ENCODE measurements around the gene RBBP6.
A peak's percentile ranks its signal among the peaks of the same experiment; 100 is the strongest.

The RBBP6 gene

DNA sequence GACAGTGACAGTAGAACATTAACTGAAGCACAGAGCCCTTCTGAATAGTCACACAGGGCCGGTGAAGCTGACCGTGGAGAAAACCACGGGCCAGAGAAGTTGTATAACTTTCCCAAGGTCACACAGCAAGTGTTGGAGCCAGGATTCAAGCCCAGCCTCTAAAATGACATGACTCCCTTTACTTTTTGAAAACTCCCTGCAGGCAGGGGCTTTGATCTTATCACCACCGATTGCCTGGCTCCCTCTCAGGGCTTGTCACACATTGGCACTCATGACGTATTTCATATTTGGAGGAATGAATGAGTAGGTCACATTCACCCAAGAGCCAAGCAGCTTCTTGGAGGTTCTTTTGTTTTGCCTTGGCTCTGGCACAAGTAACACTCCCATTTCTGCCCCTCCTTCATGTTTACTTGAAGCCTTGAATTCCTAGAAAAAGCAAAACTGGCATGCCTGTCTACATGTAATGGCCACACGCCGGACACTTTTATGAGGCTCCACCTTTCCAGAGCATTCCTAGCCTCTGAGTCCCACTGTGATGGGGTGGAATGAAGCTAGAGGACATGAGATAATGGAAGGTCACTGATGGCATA, 13.3 kb upstream of the RBBP6 start:
- Histone ChIP-seq H3K36me3 (ENCODE audit: control insufficient read depth, insufficient read depth, low read length) (no peaks in the 10 kb centered on the region), H3K27me3 (ENCODE audit: control insufficient read depth, insufficient read depth, low read length) (no peaks in the 10 kb centered on the region), H3K9ac (ENCODE audit: low read depth, low read length) (no peak overlapping the region), H3K4me3 (ENCODE audit: low read depth, low read length) (no peak overlapping the region), H3K9me3 (ENCODE audit: control insufficient read depth, insufficient read depth, low read length) (no peaks in the 10 kb centered on the region), H3K4me1 (ENCODE audit: control insufficient read depth, insufficient read depth, low read length) (no peaks in the 10 kb centered on the region), H3K27ac (ENCODE audit: low read depth, low read length) (no peak overlapping the region)

DNA sequence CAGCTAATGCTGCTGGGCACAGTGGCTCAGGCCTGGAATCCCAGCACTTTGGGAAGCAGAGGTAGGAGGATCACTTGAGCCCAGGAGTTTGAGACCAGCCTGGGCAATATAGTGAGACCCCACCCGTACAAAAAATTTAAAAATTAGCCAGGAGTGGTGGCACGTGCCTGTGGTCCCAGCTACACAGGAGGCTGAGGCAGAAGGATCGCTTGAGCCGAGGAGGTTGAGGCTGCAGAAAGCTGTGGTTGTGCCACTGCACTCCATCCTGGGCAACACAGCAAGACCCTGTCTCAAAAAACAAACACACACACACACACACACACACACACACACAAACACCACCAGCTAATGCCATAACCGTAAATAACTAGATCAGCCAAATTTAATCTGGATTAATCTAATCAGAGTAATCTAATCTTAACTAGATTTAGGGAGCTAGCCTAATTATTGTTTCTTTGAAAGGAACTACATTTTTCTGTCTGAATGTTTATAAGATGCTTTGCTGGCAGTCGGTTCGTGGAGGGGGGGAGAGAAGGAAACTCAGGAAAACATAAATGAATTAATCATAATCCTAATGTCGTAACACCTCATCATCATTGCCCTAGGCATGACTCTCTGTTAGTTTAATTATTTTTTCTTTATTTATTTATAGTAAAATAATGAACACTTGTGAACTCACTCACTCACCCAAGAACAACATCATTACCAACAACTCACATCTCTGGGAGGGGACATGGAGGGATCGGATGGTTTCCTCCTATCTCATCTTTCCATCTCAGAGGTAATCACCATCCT, 12.5 kb upstream of the RBBP6 start:
- H3K4me1 ChIP-seq (ENCODE audit: control insufficient read depth, insufficient read depth, low read length), result no peaks in the 10 kb centered on the region
- no peaks in the 10 kb centered on the region for H3K9me3 ChIP-seq (ENCODE audit: control insufficient read depth, insufficient read depth, low read length)
- no peak overlapping the region for H3K9ac ChIP-seq (ENCODE audit: low read depth, low read length)
- no peak overlapping the region for H3K27ac ChIP-seq (ENCODE audit: low read depth, low read length)
- no peaks in the 10 kb centered on the region for H3K27me3 ChIP-seq (ENCODE audit: control insufficient read depth, insufficient read depth, low read length)
- no peaks in the 10 kb centered on the region for H3K36me3 ChIP-seq (ENCODE audit: control insufficient read depth, insufficient read depth, low read length)
- H3K4me3 ChIP-seq (ENCODE audit: low read depth, low read length), result no peak overlapping the region

DNA sequence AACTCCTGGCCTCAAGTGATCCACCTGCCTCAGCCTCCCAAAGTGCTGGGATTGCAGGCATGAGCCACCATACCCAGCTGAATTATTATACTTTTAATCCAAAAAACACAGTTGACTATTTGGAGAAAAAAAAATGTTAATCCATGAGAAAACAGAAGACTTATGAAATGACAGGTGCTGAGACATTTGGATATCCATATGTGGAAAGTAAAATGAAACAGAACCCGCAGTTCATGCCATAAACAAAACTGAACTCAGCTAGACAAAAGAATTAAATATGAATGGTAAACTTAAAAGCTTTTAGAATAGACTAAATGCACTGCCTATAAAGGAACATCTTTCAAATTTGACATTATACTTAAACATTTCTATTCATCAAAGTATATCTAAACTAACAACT, 8.2 kb upstream of the RBBP6 start:
- Histone ChIP-seq H3K4me1 (ENCODE audit: control insufficient read depth, insufficient read depth, low read length) (no peaks in the 10 kb centered on the region), H3K4me3 (ENCODE audit: low read depth, low read length) (no peak overlapping the region), H3K9ac (ENCODE audit: low read depth, low read length) (no peak overlapping the region), H3K27ac (ENCODE audit: low read depth, low read length) (no peak overlapping the region), H3K36me3 (ENCODE audit: control insufficient read depth, insufficient read depth, low read length) (no peaks in the 10 kb centered on the region), H3K9me3 (ENCODE audit: control insufficient read depth, insufficient read depth, low read length) (no peaks in the 10 kb centered on the region), H3K27me3 (ENCODE audit: control insufficient read depth, insufficient read depth, low read length) (no peaks in the 10 kb centered on the region)

DNA sequence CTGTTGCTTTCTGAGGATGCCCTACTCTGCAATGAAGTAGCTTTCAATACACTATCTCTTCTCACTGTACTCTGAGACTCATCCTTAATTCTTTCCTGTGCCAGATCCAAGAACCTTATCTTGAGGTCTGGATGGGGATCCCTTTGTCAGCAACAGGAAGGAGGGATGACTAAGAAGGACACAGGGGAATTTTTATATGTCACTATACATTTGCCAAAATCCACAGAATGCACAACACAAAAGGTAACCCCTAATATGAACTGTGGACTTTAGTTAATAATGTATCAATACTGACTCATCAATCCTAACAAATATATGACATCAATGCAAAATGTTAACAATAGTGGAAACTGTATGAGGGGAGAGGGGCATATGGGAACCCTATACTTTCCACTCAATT, 4.7 kb upstream of the RBBP6 start:
- Histone ChIP-seq H3K27me3 (ENCODE audit: control insufficient read depth, insufficient read depth, low read length) (no peaks in the 10 kb centered on the region), H3K4me3 (ENCODE audit: low read depth, low read length) (no peak overlapping the region), H3K27ac (ENCODE audit: low read depth, low read length) (no peak overlapping the region), H3K4me1 (ENCODE audit: control insufficient read depth, insufficient read depth, low read length) (peaks cover 3% of the 10 kb centered on the region; the same call in 1 of the 2 replicates), H3K9ac (ENCODE audit: low read depth, low read length) (no peak overlapping the region), H3K9me3 (ENCODE audit: control insufficient read depth, insufficient read depth, low read length) (no peaks in the 10 kb centered on the region), H3K36me3 (ENCODE audit: control insufficient read depth, insufficient read depth, low read length) (no peaks in the 10 kb centered on the region)

DNA sequence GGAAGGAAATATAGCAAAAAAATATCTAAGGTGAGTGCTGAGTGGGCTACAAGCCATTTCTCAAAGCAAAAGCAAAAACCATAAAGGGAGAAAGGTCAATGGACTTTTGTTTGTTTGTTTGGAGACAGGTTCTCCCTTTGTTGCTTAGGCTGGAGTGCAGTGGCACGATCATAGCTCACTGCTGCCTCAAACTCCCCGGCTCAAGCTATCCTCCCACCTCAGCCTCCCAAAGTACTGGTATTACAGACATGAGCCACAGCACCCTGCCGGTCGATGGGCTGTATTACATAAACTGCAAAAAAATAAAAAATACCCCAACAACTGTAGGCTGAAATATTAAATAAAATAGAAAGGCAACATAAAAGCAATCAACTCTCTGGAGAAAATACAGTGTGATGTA, 3.5 kb upstream of the RBBP6 start:
- Histone ChIP-seq H3K9ac (ENCODE audit: low read depth, low read length) (no peak overlapping the region), H3K27me3 (ENCODE audit: control insufficient read depth, insufficient read depth, low read length) (no peaks in the 10 kb centered on the region), H3K9me3 (ENCODE audit: control insufficient read depth, insufficient read depth, low read length) (no peaks in the 10 kb centered on the region), H3K4me1 (ENCODE audit: control insufficient read depth, insufficient read depth, low read length) (peaks cover 3% of the 10 kb centered on the region; the same call in 1 of the 2 replicates), H3K27ac (ENCODE audit: low read depth, low read length) (no peak overlapping the region), H3K36me3 (ENCODE audit: control insufficient read depth, insufficient read depth, low read length) (no peaks in the 10 kb centered on the region), H3K4me3 (ENCODE audit: low read depth, low read length) (no peak overlapping the region)

DNA sequence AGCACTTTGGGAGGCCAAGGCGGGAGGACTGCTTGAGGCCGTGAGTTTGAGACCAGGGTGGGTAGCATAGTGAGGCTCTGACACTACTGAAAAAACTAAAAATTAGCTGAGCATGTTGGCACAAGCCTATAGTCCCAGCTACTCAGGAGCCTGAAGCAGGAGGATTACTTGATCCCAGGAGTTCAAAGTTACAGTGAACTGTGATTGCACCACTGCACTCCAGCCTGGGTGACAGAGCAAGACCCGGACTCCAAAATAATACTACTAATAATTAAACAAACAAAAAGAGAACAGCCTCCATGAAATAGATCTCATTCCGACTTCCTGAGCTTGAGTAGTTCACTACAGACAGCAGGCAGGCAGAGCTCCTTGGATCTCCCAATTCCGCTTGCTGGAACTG, 2.7 kb upstream of the RBBP6 start:
- peaks cover 3% of the 10 kb centered on the region; the same call in 1 of the 2 replicates for H3K4me1 ChIP-seq (ENCODE audit: control insufficient read depth, insufficient read depth, low read length)
- H3K9me3 ChIP-seq (ENCODE audit: control insufficient read depth, insufficient read depth, low read length), result no peaks in the 10 kb centered on the region
- H3K4me3 ChIP-seq (ENCODE audit: low read depth, low read length), result no peak overlapping the region
- no peak overlapping the region for H3K9ac ChIP-seq (ENCODE audit: low read depth, low read length)
- H3K36me3 ChIP-seq (ENCODE audit: control insufficient read depth, insufficient read depth, low read length), result no peaks in the 10 kb centered on the region
- no peaks in the 10 kb centered on the region for H3K27me3 ChIP-seq (ENCODE audit: control insufficient read depth, insufficient read depth, low read length)
- H3K27ac ChIP-seq (ENCODE audit: low read depth, low read length), result no peak overlapping the region

DNA sequence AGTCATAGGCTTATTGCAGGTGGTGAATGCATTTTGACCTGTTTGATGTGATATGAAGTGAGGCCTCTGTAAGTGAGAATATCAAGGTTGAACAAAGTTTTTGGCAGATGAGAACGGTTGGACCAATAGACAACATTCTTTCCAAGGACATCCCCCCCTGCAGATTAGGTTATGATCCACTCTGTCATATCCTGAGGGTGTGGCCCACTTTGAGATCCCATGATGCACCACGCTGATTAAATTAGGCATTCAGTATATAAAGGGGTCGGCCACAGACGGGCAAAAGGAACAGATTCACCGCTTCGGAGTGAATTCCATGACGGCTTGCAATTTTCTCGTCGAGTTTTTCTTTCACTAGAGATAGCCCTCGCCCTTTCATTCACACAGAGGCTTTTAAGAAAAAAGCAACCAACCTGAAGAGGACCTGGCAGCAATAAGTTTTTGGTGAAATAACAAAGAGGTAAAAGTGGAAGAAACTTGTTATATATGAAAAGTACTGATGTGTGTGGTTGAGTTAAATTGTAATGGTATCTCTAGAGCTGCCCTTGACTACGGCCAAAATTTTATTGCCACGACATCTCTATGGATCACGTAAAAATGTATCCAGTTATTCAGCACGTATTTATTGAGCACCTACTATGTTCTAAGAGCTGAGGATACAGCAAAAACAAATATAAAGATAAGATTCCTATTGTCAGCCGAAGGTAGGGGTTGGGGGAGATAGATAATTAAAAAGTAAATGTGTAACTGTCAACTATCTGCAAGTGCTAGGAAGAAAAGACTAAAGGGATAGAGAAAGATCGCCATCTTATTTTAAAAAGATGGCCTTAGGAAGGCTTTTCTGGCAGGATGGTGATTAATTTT, 1.7 kb upstream of the RBBP6 start:
- H3K9ac ChIP-seq (ENCODE audit: low read depth, low read length), result no peak overlapping the region
- peaks cover 9% of the 10 kb centered on the region for H3K4me1 ChIP-seq (ENCODE audit: control insufficient read depth, insufficient read depth, low read length)
- no peak overlapping the region for H3K27ac ChIP-seq (ENCODE audit: low read depth, low read length)
- no peaks in the 10 kb centered on the region for H3K9me3 ChIP-seq (ENCODE audit: control insufficient read depth, insufficient read depth, low read length)
- H3K27me3 ChIP-seq (ENCODE audit: control insufficient read depth, insufficient read depth, low read length), result no peaks in the 10 kb centered on the region
- no peak overlapping the region for H3K4me3 ChIP-seq (ENCODE audit: low read depth, low read length)
- H3K36me3 ChIP-seq (ENCODE audit: control insufficient read depth, insufficient read depth, low read length), result no peaks in the 10 kb centered on the region

DNA sequence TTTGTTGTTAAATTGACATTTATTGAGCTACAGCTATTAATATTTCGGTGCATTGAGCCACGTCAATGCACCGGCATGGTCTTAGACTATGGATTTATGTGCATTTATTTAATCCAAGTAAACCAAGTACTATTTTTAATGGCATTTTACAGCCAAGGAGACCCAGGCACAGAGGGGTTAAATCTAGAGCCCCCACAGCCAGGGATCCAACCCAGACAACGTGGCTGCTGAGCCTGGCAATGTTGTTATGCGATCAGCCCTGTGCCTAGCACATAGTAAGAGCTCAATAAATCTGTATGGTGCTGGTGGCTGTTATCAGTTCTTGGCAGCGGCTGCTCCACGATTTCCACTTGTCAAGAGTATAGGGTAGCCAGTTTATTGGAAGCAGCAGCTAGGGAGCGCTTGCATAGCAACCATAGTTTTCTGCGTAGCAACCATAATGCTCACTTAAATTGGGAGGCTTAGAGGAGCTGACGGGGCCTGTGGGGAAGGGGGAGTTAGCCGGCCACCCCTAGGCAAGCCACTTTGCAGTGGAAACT, 541 bp upstream of the RBBP6 start:
- Histone ChIP-seq H3K36me3 (ENCODE audit: control insufficient read depth, insufficient read depth, low read length) (peaks cover 4% of the 10 kb centered on the region; the same call in 1 of the 2 replicates), H3K9ac (ENCODE audit: low read depth, low read length) (peak overlapping the region; percentile 63), H3K9me3 (ENCODE audit: control insufficient read depth, insufficient read depth, low read length) (no peaks in the 10 kb centered on the region), H3K27ac (ENCODE audit: low read depth, low read length) (peak overlapping the region; percentile 73), H3K27me3 (ENCODE audit: control insufficient read depth, insufficient read depth, low read length) (no peaks in the 10 kb centered on the region), H3K4me3 (ENCODE audit: low read depth, low read length) (peak overlapping the region; percentile 97), H3K4me1 (ENCODE audit: control insufficient read depth, insufficient read depth, low read length) (peaks cover 12% of the 10 kb centered on the region)

DNA sequence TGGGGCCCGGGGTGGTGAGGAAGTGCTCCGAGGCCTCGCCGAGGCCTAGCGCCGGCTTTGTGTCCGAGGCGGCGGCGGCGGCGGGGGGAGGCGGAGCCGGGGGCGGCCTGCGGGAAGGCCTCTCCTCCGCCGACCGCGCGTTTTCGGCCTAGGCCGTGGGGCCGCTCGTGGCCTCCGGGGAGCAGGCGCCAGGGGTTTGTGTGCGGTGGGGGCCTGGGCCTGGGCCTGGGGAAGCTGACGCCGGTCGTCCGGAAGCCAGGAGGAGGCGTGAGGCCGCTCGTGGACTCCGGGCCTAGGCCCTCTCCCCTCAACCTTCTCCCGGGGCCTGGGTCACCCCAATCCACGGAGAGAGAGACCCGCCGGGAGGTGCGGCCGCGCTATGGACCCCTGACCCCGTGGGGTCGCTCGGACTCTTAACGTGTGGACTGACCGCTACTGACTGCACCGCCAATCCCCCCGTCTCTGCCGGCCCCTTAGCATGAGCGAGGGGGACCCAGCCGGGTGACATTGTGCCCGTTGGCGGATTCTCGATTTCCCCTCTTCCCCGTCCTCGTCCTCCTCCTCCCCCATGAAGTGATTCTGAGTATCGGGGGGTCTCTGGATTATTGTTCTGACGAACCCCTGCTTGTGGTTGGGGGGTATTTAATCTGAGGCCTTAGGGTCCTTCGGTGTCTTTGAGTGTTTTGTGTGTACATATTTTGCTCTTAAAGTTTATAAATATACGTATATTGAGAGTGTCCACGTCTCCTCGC, 660 bp downstream of the RBBP6 start:
- Histone ChIP-seq H3K4me3 (ENCODE audit: low read depth, low read length) (peak overlapping the region; percentile 97), H3K36me3 (ENCODE audit: control insufficient read depth, insufficient read depth, low read length) (peaks cover 13% of the 10 kb centered on the region), H3K9me3 (ENCODE audit: control insufficient read depth, insufficient read depth, low read length) (no peaks in the 10 kb centered on the region), H3K27me3 (ENCODE audit: control insufficient read depth, insufficient read depth, low read length) (no peaks in the 10 kb centered on the region), H3K27ac (ENCODE audit: low read depth, low read length) (peak overlapping the region; percentile 98), H3K9ac (ENCODE audit: low read depth, low read length) (peak overlapping the region; percentile 98), H3K4me1 (ENCODE audit: control insufficient read depth, insufficient read depth, low read length) (peaks cover 15% of the 10 kb centered on the region)

DNA sequence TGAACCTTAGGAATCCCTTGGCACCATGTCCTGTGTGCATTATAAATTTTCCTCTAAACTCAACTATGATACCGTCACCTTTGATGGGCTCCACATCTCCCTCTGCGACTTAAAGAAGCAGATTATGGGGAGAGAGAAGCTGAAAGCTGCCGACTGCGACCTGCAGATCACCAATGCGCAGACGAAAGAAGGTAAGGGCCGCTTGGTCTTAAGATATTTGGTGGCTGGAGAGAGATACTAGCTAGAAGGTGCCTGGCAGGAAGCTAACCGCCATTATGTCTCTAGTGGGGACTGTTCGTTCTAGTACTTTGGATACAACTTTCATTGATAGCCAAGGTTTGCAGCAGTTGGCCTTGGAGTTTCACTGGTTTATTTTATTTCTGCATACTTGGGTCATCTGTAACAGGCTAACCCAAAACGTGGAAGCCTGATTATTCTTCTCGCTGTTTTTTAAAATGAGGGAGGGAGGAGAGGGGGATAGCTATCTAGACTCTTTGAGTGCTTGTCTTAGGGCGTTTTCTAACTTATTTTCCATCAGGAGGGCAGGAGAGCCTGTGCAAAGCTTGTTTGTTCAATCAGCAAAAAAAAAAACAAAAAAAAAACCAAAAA, 1.3 kb downstream of the RBBP6 start:
- H3K4me3 ChIP-seq (ENCODE audit: low read depth, low read length), result peak overlapping the region; percentile 97
- peaks cover 15% of the 10 kb centered on the region for H3K36me3 ChIP-seq (ENCODE audit: control insufficient read depth, insufficient read depth, low read length)
- H3K4me1 ChIP-seq (ENCODE audit: control insufficient read depth, insufficient read depth, low read length), result peaks cover 15% of the 10 kb centered on the region
- H3K27me3 ChIP-seq (ENCODE audit: control insufficient read depth, insufficient read depth, low read length), result no peaks in the 10 kb centered on the region
- H3K27ac ChIP-seq (ENCODE audit: low read depth, low read length), result peak overlapping the region; percentile 98
- H3K9ac ChIP-seq (ENCODE audit: low read depth, low read length), result peak overlapping the region; percentile 98
- H3K9me3 ChIP-seq (ENCODE audit: control insufficient read depth, insufficient read depth, low read length), result no peaks in the 10 kb centered on the region
